NCI-H748 treated with DMSO at 0.1 percent for 48 hours (cell line): ENCODE data around the gene TIE1.
A peak's percentile ranks its signal among the peaks of the same experiment; 100 is the strongest.

Source experiments
- DNase-seq: peaks from one replicate; lab custom pipeline; 2025; lab: John Stamatoyannopoulos, UW

Gene TIE1

DNA sequence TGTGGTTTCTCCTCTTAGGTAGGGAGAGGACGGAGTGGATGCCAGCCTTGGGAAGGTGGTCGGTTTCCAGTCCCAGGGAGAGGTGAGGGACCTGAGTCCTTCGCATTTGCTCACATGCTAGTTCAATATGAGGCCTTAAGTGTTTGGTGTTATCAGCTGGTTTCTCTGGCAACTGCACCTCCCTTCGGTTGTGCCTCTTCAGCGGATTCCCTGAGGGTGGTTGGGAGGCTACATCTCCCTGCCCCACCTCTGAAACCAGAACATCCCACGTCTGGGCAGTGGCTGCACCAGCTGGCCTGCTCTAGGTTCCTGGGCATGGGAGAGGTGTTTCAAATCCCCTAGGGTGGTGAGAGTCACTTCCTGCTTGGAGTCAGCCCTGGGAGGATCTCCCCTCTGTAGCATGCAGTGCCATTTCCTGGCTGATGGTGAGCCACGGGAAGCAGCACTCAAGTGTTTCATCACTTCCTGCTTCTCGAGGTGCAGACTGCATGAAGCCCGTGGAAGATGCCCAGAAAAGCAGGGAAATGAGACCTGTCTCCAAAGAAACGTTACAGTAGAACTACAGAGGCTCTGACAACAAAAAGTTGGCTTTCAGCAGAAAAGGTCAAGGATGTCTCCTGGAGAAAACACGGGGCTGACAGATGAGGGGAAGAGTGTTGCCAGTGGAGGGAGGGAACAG is 26.5 kb upstream of the TIE1 start:
- DNase-seq = no peak

DNA sequence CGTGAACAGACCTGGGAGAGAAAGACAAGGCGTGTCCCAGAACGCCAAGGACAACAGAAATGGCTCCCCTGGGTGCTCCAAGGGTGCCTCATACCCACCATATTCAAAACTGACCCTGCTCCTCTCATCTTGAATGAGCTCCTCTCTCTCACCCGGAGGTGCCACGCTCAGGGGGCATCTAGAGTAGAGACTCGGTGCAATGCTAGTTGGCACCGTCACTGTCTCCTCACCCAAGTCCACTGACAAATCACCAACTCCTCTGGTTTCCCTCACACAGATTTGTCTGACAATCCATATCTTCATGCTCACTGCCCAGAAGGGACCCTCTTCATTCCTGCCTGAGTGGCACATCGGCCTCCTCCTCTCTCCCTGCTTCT is 26.0 kb upstream of the TIE1 start:
- no peak for DNase-seq

DNA sequence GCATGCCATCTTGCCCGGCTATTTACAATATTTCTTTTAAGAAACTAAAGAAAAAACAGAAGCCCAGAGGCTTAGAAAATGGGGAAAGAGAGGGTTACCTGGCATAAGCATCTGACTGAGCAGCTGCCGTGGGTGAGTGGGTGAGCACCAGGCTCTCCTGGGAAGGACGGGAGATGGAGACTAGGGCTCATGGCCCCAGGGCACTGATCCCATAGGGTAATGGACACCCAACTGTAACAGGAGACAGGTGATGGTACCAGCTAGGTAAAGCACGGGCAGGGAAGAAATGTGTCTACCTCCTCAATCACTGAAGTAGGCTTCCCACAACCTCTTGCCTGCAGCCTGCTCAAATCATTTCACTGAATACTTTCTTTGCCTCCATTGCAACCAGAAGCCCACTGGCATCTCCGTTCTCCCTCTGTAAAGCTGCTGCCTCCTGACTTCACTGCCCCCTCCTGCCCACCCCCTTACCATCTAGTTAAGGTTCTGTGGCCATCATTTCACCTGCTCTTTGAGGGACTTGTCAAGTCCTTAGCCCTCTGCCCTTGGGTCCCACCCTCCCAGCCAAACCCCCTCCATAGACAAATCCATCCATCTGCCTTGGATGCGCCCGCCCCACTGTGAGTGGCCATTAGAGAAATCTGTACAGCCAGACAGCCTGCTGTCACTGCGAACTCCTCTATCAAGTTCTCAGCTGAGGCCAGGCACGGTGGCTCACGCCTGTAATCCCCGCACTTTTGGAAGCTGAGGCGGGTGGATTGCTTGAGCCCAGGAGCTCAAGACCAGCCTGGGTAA is 24.8 kb upstream of the TIE1 start:
- no peak for DNase-seq

DNA sequence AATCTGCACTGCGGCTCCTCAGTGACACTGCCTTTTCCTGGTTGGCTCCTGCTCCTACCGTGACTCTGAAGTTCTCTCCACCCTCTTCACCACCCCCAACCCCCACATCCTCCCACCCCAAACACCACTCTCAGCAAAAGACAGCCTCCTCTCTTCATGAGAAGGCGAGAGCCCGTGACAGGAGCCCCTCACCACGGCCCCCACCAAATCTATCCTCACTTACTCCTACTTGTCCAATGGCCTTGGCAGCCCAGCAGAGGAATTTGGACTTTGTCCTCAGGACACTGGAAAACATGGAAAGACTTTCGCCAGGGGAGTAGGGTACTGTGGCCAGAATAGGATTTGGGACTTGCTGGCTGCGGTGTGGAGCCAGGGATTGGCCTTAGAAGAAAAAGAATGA is 24.1 kb upstream of the TIE1 start:
- no peak for DNase-seq

DNA sequence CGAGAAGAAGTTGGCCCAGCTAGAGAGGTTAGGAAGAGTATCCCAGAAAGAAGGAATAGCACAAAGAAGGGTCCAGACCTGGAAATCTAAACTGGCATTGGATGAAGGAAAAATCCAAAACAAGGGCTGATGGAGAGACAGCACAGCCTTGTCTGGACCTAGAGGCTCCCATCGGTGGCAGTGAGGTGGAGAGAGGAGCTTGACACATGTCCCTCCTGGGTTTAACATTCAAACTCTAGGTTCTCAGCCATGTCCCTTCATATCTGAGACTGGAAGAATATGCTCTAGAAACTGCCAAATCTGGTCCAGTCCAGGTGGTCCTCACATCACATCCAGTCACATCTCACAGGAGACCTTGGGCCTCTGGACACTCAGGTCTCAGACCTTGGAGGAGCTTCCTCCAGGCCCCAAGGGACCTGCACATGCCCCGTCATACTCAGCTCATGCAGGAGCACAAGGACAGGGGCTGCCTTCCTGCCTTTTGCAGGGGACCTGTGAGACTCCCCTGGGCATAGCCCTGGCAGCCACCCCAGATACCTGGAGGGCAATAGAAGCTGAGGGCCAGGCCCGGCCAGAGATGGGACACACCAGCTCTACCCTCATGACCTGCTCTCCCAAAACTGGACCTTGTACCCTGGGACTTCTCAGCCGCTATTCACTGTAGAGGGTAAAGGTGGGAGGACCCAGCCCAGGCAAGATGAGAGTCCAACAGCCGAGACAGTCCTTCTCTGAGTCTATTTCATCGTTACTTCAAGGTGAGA is 23.5 kb upstream of the TIE1 start:
- DNase-seq = no peak

DNA sequence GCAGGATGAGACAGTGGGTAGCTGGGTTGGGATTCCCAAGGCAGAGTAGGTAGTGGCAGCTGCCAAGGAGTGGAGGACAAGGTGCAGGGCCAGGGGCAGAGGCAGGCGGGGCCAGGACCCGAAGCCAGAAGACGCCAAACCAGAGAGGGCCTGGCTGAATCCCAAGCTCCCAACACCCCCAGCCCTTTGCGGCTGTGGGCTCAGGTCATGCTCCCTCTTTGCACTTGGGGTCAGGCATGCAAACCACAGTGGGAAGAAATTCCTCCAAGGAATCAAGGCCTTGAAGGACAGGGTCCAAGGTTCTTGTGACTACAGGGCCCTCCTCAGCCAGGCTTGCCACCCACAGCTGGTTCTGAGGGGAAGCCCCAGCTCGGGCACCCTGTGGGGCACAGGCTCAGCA is 21.6 kb upstream of the TIE1 start:
- DNase-seq = no peak

DNA sequence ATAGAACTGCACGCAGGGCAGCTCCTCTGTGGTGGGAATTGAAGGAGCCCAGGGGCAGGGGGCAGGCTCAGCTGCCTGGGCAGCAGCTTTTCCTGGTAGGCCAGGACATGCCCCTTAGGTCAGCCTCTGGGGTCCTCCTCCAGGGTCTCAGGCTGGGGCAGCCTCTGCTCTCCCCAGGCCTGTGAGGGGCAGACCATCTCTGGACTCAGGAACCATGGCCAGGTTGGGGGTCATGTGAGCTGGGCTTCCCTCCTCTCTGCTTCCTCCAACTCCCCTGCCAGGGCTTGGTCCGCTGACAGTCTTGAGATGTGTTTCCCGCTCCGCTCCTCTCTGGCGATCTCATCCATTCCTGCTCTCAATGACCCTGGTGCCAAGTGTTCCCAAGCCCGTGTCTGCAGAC is 21.1 kb upstream of the TIE1 start:
- no peak for DNase-seq

DNA sequence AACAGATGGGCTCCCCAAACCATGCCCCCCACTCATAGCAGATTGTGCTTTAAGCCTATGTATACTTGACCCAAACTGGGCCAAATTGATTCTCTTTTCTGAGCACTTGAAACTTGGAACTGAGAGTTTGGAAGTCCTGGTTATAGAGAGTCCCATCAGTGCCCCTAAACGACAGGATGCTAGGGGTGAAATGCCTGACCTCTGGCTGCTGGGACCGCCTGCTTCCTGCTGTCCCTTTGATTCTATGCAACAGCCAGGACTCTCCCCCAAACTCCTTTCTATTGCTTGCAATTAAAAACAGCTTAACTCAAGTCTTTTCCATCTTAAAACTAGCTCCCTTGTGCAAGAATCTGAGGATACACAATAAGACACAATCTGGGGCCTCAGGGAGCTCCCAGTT is 20.1 kb upstream of the TIE1 start:
- no peak for DNase-seq

DNA sequence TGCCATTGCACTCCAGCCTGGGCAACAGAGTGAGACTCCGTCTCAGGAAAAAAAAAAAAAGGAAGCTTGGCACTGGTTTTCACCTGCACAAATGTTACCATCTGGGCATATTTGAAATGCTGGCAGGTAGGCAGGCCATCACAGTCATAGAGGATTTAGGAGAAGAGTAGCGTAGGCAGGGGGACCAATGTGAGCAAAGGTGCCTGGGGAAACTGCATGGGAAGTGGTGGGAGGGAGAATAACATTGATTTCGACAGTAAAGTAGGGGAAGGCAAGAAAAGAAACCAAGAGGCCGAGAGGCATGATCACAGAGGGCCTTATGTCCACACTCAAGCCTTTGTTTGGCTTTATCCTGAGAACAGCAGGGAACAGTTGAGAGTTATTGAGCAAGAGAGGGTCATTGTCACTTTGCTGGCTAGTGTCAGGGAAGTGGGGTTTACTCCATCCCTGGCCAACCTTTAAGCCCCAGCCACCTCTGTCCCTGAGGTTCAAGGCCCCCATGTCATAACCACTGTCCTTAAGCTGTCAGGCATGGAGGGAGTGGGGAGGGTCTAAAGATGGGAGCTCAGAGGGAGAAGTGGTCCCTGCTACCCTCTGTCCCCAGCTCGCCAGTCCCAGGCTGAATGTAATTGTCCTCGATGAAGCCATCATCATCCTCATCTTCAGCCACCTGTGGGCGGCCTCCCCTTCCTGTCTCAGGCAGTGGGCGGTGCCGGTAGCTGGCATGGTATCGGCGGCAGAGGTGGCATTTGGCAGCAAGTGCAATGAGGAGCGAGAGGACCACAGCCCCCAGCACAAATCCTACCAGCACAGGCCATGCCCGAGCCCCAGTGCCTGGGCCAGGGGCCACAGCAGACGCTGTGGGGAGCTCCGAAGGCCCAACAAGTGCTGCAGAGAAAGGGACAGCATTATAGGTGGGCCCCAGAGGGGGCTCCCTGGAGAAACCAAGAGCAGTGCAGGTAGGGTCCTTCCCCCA is 18.3 kb upstream of the TIE1 start:
- no peak for DNase-seq

DNA sequence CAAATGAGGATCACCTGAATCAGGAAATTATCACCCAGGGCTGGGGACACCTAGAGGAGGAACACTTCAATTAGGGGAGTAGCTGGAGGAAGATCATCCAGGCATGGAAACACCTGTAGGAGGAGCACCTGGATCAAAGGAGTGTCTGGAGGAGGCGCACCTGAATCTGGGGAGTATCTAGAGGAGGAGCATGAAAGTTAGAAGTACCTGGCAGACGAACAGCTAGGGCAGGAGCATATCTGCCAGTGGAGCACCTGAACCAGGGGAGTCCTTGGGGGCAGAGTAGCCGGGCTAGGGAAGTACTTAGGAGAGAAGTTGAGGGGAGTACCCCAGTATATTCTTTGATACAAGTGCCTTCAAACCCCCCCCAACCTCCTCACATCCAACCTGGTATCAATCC is 16.7 kb upstream of the TIE1 start:
- no peak for DNase-seq

DNA sequence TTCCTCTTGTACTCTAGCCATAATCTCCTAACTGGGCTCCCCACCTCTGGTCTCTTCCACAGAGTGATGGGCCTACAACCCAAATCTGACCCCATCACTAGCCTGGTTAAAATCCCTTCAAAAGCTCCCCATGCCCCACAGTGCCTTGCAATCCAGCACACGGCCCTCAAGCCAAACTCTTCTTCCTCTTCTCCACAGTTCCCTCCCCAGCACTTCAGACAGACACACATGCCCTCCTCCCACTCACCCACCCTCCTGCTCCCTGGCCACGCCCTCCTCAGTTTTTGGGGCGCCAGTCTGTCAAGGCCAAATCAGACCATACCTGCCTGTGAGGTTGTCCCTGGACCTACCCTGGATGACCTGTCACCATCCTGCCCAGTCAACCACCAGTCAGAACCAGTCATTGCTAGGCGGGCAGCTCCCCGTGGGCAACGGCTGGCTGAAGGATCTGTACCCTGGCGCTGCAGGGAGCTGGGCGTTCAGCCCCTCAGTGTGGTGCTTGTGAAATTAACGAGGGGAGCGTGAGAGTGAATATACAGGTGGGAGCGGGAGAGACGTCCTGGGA is 16.2 kb upstream of the TIE1 start:
- no peak for DNase-seq

DNA sequence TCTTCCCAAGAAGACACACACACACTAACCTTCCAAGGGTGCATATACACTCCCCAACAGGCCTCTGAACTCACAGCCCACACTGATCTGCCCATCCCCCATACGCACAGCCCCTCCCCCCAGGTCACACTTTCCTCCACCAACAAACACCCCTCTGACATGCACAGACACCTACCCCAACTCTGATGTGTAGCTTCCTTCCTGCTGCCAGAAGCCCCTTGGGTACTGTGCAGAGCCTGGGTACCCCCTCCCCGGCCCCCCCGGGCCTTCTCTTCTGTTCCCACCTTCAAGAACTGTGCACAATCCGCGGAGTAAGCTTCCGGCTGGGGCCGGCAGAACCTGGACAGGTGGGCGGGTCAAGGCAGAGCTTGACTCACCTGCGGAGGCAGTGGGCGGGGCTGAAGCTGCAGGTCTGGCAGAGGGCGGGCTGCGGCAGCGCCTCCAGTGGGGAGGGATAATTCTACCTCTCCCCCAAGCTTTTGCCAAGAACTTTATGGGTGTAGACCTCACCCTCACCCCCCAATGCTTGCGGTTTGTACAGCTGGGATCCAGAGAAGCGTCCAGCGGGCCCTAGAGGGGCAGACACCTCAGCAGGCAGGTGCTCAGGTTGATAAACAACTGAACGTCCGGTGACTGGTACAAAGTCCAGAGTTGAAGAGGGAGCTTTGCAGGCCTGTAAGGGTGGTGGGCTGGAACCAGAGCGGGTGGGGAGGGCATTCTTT is 15.4 kb upstream of the TIE1 start, which contains the start of gene C1orf210:
TSS of gene C1orf210 (minus strand) at position 313 of the 722 bp plus-strand sequence. CDS start 2,311 bp downstream, outside the sequence.
- DNase-seq = peak; percentile 100

DNA sequence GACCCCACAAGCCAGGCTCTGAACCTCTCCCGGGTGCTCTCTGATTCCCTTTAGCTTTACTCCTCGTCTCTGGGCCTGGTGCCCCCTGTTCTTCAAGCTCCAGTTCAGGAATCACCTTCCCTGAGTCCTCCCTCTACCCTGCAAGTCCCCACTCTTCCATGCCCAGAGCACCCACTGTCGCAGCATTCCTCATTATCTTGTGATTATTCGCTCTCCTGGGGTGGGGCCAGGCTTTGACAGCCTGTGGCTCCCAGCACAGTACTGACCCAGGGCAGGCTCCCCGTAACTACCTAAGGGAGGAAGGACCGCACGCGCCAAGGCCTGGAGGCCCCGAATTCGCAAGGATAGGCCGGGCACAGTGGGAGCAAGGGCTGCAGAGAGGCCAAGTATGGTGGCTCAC is 14.7 kb upstream of the TIE1 start:
- no peak for DNase-seq

DNA sequence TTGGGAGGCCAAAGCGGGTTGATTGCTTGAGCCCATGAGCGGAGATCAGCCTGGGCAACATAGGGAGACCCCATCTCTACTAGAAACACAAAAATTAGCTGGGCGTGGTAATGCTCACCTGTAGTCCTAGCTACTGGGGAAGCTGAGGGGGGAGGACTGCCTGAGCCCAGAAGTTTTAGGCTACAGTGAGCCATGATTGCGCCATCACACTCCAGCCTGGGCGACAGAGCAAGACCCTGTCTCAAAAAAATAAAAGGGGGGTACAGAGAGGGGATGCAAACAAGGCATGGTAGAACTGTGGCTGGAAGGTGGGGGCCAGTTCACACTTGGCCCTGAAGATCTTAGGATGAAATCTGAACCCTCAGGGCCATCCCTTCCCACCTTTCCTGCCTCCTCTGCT is 14.2 kb upstream of the TIE1 start:
- no peak for DNase-seq

DNA sequence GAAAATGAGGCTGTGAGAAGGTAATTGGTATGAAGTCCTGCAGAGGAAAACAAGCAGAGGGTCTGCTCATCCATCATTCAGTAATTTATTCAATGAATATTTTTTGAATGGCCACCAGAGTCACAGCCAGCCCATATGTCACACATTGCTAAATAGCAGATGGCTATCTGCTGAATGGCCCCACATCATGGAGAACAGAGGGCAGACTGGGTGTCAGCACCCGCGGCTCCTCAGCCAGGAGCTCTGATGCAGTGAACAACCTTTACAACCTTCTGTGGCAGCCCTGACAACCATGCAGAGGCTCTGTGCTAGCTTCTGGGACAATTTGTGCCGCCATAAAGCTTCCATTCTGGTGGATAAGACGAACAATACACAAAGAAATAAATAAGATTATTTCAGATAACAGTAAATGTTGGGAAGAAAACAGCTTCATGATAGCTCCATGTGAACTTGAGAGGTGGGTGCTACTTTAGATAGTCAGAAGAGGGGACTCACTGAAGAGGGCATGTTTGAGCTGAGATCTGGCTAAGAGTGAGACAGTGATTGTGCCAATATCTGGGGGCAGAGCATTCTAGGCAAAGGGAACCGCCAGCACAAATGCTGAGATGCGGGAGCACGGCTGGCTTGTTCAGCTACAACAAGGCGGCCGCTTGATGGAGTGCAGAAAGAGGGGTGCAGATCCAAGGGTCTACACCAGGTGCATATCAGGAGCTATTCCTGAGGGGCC is 12.6 kb upstream of the TIE1 start:
- no peak for DNase-seq

DNA sequence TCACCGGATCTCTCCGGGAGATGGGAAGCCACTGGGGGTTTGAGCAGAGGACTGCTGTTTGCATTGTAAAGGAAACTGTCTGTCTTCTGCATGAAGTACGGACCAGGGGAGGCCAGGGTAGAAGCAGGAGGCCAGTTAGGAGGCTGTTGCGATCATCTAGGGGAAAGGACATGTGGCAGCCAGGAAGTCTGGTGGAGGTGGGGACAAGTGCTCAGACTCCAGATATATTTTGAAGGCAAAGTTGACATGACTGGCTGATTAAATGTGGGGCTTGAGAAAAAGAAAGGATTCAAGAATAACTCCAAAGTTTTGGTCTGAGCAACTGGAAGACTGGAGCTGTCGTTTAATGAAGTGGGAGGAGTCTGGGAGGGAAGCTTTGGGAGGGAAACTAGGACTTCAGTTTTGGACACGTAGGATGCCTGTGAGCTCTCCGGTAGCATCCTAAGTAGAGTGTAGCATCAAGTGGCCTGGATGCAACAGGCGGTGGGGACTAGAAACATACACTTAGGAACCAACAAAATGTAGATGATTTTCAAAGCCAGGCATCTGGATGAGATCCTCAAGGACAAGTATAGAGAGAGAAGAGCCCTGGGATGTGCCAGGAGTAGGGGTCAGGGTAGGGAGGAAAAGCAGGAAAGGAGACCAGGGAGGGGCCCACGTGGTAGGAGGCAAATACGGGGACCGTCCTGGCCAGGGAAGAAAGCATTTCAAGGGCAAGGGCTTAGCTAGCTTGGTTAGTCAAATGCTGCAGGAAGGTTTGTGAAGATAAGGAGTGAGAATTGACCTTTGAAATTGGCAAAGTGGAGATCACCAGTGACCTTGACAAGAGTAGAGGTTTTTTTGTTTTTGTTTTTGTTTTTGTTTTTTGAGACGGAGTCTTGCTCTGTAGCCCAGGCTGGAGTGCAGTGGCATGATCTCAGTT is 11.7 kb upstream of the TIE1 start:
- DNase-seq = no peak

DNA sequence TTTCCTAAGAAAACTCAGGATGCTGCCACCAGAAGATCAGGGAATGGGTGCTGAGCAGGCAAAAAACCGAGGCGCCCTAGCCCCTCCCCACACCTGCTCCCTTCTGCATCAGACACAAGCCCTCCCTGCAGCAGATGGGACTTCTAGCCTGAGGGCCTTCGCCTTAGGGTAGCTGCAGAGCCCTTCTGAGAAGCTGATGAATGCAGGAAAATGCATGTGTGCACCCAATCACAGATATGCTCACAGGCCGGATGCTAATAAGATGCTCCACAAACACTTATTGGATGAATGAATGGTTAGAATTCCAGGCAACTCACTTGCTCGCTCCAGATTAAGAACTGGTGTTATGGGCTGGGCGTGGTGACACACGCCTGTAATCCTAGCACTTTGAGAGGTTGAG is 8.6 kb upstream of the TIE1 start:
- no peak for DNase-seq

DNA sequence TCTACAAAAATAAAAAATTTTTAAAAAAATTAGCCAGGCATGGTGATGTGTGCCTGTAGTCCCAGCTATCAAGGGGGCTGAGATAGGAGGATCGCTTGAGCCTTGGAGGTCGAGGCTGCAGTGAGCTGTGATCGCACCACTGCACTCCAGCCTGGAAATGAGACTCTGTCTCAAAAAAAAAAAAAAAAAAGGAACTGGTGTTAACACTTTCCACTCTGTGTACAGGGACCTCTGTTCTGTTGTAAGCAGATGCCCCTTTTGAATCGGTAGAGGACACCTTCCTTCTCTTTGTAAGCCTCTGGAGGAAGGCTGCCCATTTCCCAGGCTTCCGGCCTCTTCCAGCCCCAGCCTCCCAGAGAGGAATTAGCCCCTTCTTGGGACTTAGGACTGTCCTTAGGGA is 8.1 kb upstream of the TIE1 start:
- no peak for DNase-seq

DNA sequence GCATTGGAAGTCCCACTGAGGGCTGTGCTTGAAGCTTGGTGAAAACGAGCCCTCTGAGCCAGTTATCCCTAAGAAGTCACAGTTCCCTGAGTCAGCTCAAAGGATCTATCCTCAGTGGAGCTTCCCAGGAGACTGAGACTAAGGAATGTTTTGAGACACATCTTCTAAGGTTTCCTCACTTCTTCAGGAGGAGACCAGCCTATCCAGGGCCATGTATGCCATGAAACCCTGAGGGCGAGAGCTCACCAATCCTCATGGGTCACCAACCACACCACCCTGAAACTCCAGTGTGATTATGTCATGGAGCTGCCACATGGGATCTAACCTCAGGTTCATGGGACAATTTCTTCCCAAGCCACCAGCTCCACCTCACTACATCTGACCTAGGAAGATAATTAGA is 7.6 kb upstream of the TIE1 start:
- no peak for DNase-seq
